Lung (tissue), 12 donors: ENCODE results near the gene SERPINB13. TPM values are rescaled to one million over a fixed set of nuclear protein-coding genes. Genes with fewer than 3 reads are reported as not detected.
"Not testable (repeated sequence)": the region's sequence is repeated elsewhere in the genome, so short reads cannot be mapped to it uniquely, and the experiment has no call there.

ENCODE experiments used
- ATAC-seq: fragments of 200-7000 bp; cut with Tn5 transposase; one replicate; pipeline ENCODE4 v1.9.1; 2020; ENCODE audit warnings: moderate number of reproducible peaks; ENCODE audit not compliant: insufficient read depth, low FRiP score
- DNase-seq, 3 donors: peaks; one replicate each; pipeline ENCODE4 v3.0.0-alpha.2; 2013 to 2017
- H3K27ac ChIP-seq, 2 donors: one replicate each; pipeline ENCODE4 v1.5.1; 2013; ENCODE audit warnings: mild to moderate bottlenecking in 2 of 2, moderate library complexity in 2 of 2, control low read depth in 1 of 2, inconsistent platforms in 1 of 2, low read depth in 1 of 2, low read length in 1 of 2
- H3K27me3 ChIP-seq, 3 donors: one replicate each; pipeline ENCODE4 v1.5.1; 2013; ENCODE audit warnings: low read length in 2 of 3; ENCODE audit not compliant: control insufficient read depth in 3 of 3, insufficient read depth in 3 of 3
- H3K36me3 ChIP-seq, 4 donors: one replicate each; pipeline ENCODE4 v1.5.1; 2013; ENCODE audit warnings: low read length in 4 of 4, mild to moderate bottlenecking in 1 of 4, moderate library complexity in 1 of 4; ENCODE audit not compliant: control insufficient read depth in 4 of 4, insufficient read depth in 4 of 4
- H3K4me1 ChIP-seq, 5 donors: one replicate each; pipeline ENCODE4 v1.5.1; 2013; ENCODE audit warnings: low read length in 5 of 5, mild to moderate bottlenecking in 2 of 5, moderate library complexity in 1 of 5; ENCODE audit not compliant: control insufficient read depth in 5 of 5, insufficient read depth in 5 of 5
- H3K4me3 ChIP-seq: one replicate; pipeline ENCODE4 v1.5.1; 2013; ENCODE audit warnings: mild to moderate bottlenecking, control low read depth, moderate library complexity
- H3K9ac ChIP-seq, 2 donors: one replicate each; pipeline ENCODE4 v1.5.1; 2013; ENCODE audit warnings: low read length in 2 of 2, control low read depth in 1 of 2; ENCODE audit not compliant: insufficient read depth in 1 of 2
- H3K9me3 ChIP-seq, 4 donors: one replicate each; pipeline ENCODE4 v1.5.1; 2013; ENCODE audit warnings: low read length in 3 of 4, mild to moderate bottlenecking in 1 of 4, moderate library complexity in 1 of 4; ENCODE audit not compliant: control insufficient read depth in 4 of 4, insufficient read depth in 3 of 4
- CTCF ChIP-seq: IDR thresholded peaks from 2 replicates; pipeline ENCODE4 v1.5.1; 2012; ENCODE audit warnings: mild to moderate bottlenecking; ENCODE audit errors: control extremely low read depth, extremely low read depth
- WGBS, 2 donors: extraction: QIAGEN DNeasy Blood & Tissue Kit; methylation state at CpG; one replicate each; pipeline ENCODE4 v1.1.7; 2013; 5-methylcytosine and 5-hydroxymethylcytosine counted together
- polyA plus RNA-seq, 2 donors: library from polyadenylated mRNA; stranded (reverse); fragments of 200-250 nt; gene quantifications; one replicate each; pipeline ENCODE4 v1.2.1, GENCODE V29; 2013
- total RNA-seq, 2 donors: library from RNA; depleted of rRNA in 1 of 2; stranded (reverse); fragments of >200 nt in 1 of 2; gene quantifications; one replicate each; pipeline ENCODE4 v1.2.1, GENCODE V29; 2014 to 2021
- donor health status: control.
- donor health status: control.
- donor health status: Bipolar disorder and iron deficiency.
- donor health status: healthy.
- donor health status: DM: yes; HTN: yes; CAD: no.

Gene SERPINB13
- total and polyA plus RNA-seq, 4 donors = 0.20 to 1.4 (median 0.20) TPM; not detected in 1

GRCh38 chr18:63627819-63628218 lies 40.7 kb downstream of the SERPINB13 start:
- TF ChIP-seq CTCF = no peak
- Histone ChIP-seq H3K27me3 (no peaks in the 10 kb centered on the region), H3K4me3 (no peak overlapping the region), H3K27ac (no peak overlapping the region), H3K36me3 (no peaks in the 10 kb centered on the region), H3K9ac (no peak overlapping the region), H3K9me3 (peaks cover 0 to 21% (median 7%) of the 10 kb centered on the region in 4 donors), H3K4me1 (no peaks in the 10 kb centered on the region)
- DNase-seq (no peak), ATAC-seq (no peak)

DNA sequence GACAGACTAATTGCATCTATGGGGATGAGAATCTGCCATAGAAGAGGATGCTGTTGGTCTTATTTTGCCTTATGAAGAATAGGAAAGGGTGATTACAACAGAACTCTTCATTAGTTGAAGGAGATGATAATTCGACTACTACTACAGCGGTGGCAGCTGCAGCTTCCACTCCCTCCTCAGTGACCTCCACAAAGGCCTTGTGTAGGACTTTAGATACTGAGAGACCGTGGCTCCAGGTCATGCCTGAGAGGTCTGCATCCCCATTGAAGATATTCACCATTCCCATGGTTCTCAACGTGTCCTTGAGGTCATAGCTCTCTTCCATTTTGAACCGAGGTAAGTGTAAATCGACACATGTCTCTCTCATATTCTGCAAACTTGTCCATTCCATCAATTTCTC lies 50.6 kb downstream of the SERPINB13 start:
- Histone ChIP-seq H3K27me3 (no peaks in the 10 kb centered on the region), H3K36me3 (no peaks in the 10 kb centered on the region), H3K4me3 (no peak overlapping the region), H3K27ac (no peak overlapping the region), H3K9me3 (no peaks in the 10 kb centered on the region), H3K4me1 (no peaks in the 10 kb centered on the region), H3K9ac (no peak overlapping the region)
- no peak for ATAC-seq
- 83 to 86% methylated on average over 6 of the region's 6 CpGs for WGBS, 2 donors
- no peak for TF ChIP-seq CTCF
- DNase-seq = no peak

- not testable (repeated sequence) for H3K27me3 ChIP-seq, H3K9ac ChIP-seq, H3K9me3 ChIP-seq, H3K27ac ChIP-seq, H3K4me3 ChIP-seq, H3K4me1 ChIP-seq, DNase-seq, ATAC-seq, H3K36me3 ChIP-seq
- WGBS, 2 donors = 86 to 94% methylated on average over 4 of the region's 4 CpGs
Observed at GRCh38 chr18:63641157-63641680, 54.1 kb downstream of the SERPINB13 start.

DNA sequence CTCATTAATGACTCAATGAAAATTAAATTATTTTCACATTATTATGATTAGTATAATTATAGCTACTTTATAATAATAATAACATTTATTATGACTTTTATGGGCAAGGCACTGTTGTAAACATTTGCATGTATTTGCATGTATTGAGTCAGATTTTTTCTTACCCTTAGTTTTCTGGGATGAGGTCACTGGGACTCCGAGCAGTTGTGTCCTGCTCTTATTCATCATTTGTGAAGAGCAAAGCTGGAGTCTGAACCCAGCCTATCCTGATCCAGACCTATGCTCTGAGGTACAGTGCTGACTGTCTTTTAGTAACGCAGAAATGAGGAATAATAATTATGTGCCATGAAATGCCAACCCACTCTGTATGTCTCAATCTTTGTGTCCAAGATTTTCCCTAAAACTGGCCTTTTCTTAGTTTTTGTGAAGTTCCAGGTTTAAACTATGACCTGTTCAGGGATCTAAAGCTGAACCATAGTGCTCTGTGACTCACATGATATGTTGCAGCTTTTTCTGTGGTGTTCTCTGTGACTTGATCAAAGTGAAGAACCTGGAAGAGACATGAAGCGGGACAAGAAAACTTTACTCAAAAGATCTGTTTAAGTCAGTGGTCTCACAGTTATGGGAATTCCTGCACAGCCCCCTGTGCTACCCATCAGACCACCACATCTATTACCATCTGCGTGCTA lies 55.7 kb downstream of the SERPINB13 start:
- H3K9me3 ChIP-seq, H3K36me3 ChIP-seq, H3K4me1 ChIP-seq, DNase-seq, ATAC-seq, H3K27ac ChIP-seq, H3K9ac ChIP-seq, H3K4me3 ChIP-seq, H3K27me3 ChIP-seq: not testable (repeated sequence)
- WGBS, 2 donors = 92 to 94% methylated on average over 4 of the region's 4 CpGs

DNA sequence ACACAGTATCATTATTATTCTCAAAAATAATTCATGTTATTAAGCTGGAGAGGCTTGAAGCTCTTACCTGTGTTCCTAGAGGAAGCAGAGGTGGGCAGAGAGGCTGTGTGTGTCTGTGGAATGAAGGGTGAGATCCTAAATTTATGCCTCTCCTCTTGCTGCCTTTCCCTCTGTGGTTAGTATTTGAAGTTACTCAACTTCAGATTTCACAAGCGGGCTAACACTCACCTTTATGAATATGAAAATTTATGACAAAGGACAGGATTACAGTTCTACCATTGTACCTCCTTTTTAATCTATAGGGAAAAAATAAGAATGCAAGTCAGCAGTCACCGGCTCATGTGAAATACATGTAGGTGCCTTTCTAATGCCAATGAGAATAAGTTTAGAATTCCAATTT lies 57.0 kb downstream of the SERPINB13 start, which contains the start of gene SERPINB4:
TSS of gene SERPINB4 (minus strand) at position 115 of the 400 bp plus-strand sequence. CDS start 679 bp downstream, outside the sequence.
- not testable (repeated sequence) for H3K9me3 ChIP-seq, DNase-seq, H3K36me3 ChIP-seq, H3K27ac ChIP-seq, H3K4me3 ChIP-seq, H3K4me1 ChIP-seq, H3K9ac ChIP-seq, H3K27me3 ChIP-seq, ATAC-seq
- 82 to 100% methylated on average over 1 of the region's 2 CpGs for WGBS, 2 donors

GRCh38 chr18:63644694-63645093 lies 57.6 kb downstream of the SERPINB13 start:
- WGBS, 2 donors = 28 to 100% methylated on average over 1 of the region's 1 CpG

More at GRCh38 chr18:63644694-63645093, 57.6 kb downstream of the SERPINB13 start:
- not testable (repeated sequence) for H3K27me3 ChIP-seq, H3K4me1 ChIP-seq, DNase-seq, H3K4me3 ChIP-seq, ATAC-seq, H3K9me3 ChIP-seq, H3K36me3 ChIP-seq, H3K9ac ChIP-seq, H3K27ac ChIP-seq
